HepG2 (cell line): ENCODE results near the gene PPP2R5D. TPM values are rescaled to one million over a fixed set of nuclear protein-coding genes. Genes with fewer than 3 reads are reported as not detected.

ENCODE experiments used
- ATAC-seq: fragments of 200-7000 bp; cut with Tn5 transposase; 3 replicates; pipeline ENCODE4 v1.9.1; 2020; ENCODE audit warnings: mild to moderate bottlenecking, moderate library complexity
- BruUV-seq: library from RNA; stranded (reverse); fragments of 400-500 nt; replicated peaks from 2 replicates; lab custom pipeline; 2021; lab: Mats Ljungman, UMichigan
- CTCF ChIA-PET: fragments of 300-600 bp; formaldehyde crosslinking; extraction: SDS; loops from one replicate; lab custom pipeline; 2021; ENCODE audit warnings: low total read pairs, inconsistent platforms, low intra/inter-chr PET ratio; lab: Yijun Ruan, JAX
- POLR2A ChIA-PET: fragments of 350-600 bp; sonication (Branson Sonifier 250); formaldehyde crosslinking; loops from one replicate; lab custom pipeline; 2020; ENCODE audit warnings: antibody characterized with exemption, inconsistent platforms; lab: Yijun Ruan, JAX
- DNase-seq: peaks from one replicate; pipeline ENCODE4 v3.0.0-alpha.2; 2015; ENCODE audit warnings: low spot score
- FAIRE-seq: peaks from 3 replicates; lab custom pipeline; 2011; peaks lifted over from hg19 to GRCh38; lab: Jason Lieb, UNC
- H2AFZ ChIP-seq: one replicate; pipeline ENCODE4 v1.6.1; 2011; ENCODE audit warnings: low read length, inconsistent platforms
- H3K27ac ChIP-seq: fragments of 300-600 bp; 3 replicates; pipeline ENCODE4 v1.8.0; 2011; ENCODE audit warnings: mixed run types, mild to moderate bottlenecking, mixed read lengths, low read length, inconsistent platforms; ENCODE audit not compliant: insufficient read depth; ENCODE audit errors: extremely low read length
- H3K27me3 ChIP-seq, 2 experiments: fragments of 200-600 bp in 1 of 2; 2 replicates in 1 of 2; 3 replicates in 1 of 2; pipeline versions ENCODE4 v1.6.0 to v1.8.0; 2011; ENCODE audit warnings: low read length in 2 of 2, mild to moderate bottlenecking in 2 of 2, moderate library complexity in 2 of 2, inconsistent platforms in 1 of 2; ENCODE audit not compliant: insufficient read depth in 2 of 2, control insufficient read depth in 1 of 2
- H3K36me3 ChIP-seq, 2 experiments: fragments of 200-600 bp in 1 of 2; replicated peaks in 1 of 2; 2 replicates in 1 of 2; 3 replicates in 1 of 2; pipeline versions ENCODE4 v1.5.1 to v1.8.0; 2011; ENCODE audit warnings: low read length in 2 of 2, inconsistent platforms in 1 of 2; ENCODE audit not compliant: insufficient read depth in 2 of 2, control insufficient read depth in 1 of 2
- H3K4me1 ChIP-seq: 2 replicates; pipeline ENCODE4 v1.5.1; 2012; ENCODE audit warnings: low read length, inconsistent platforms; ENCODE audit not compliant: insufficient read depth
- H3K4me2 ChIP-seq: 2 replicates; pipeline ENCODE4 v1.6.0; 2011; ENCODE audit warnings: low read depth, low read length, inconsistent platforms
- H3K4me3 ChIP-seq, 3 experiments: fragments of 200-600 bp in 1 of 3; sonication (generic), shearing (Covaris generic) in 1 of 3; replicated peaks in 1 of 3; 2 replicates each; pipeline ENCODE4 v1.5.1; 2011 to 2016; ENCODE audit warnings: low read length in 3 of 3, inconsistent platforms in 2 of 3, low read depth in 2 of 3, mild to moderate bottlenecking in 2 of 3, control low read depth in 1 of 3, mixed read lengths in 1 of 3; ENCODE audit not compliant: insufficient read depth in 1 of 3
- H3K79me2 ChIP-seq: one replicate; pipeline ENCODE4 v1.6.1; 2011; ENCODE audit warnings: low read length, inconsistent platforms; ENCODE audit not compliant: insufficient read depth
- H3K9ac ChIP-seq: 2 replicates; pipeline ENCODE4 v1.6.0; 2011; ENCODE audit warnings: mild to moderate bottlenecking, low read depth, low read length, inconsistent platforms; ENCODE audit not compliant: insufficient read depth
- H3K9me3 ChIP-seq: 2 replicates; pipeline ENCODE4 v1.5.1; 2012; ENCODE audit warnings: mild to moderate bottlenecking, low read length
- H4K20me1 ChIP-seq: 2 replicates; pipeline ENCODE4 v1.6.0; 2011; ENCODE audit warnings: inconsistent platforms, mild to moderate bottlenecking, low read length, moderate library complexity; ENCODE audit not compliant: insufficient read depth
- CREBL2 ChIP-seq: sonication (generic); formaldehyde crosslinking; IDR thresholded peaks from 2 replicates; pipeline ENCODE4 v1.8.1; 2023; ENCODE audit warnings: missing genetic modification reagents, mild to moderate bottlenecking, borderline replicate concordance
- CSRNP2 ChIP-seq: sonication (generic); formaldehyde crosslinking; conservative IDR thresholded peaks from 2 replicates; pipeline ENCODE4 v1.8.0; 2022; ENCODE audit warnings: low read depth, missing genetic modification reagents
- HOXA9 ChIP-seq: sonication (generic); formaldehyde crosslinking; IDR thresholded peaks from 2 replicates; pipeline ENCODE4 v1.8.1; 2022; ENCODE audit warnings: missing genetic modification reagents, mild to moderate bottlenecking, moderate library complexity, borderline replicate concordance
- IKZF4 ChIP-seq: sonication (generic); formaldehyde crosslinking; IDR thresholded peaks from 2 replicates; pipeline ENCODE4 v1.5.1; 2020; ENCODE audit warnings: borderline replicate concordance, mild to moderate bottlenecking, low read depth, missing genetic modification reagents; ENCODE audit errors: not compliant biosample characterization
- ISL2 ChIP-seq: sonication (generic); formaldehyde crosslinking; IDR thresholded peaks from 2 replicates; pipeline ENCODE4 v1.5.0; 2020; ENCODE audit warnings: missing genetic modification reagents
- KDM1A ChIP-seq: IDR thresholded peaks from 2 replicates; pipeline ENCODE4 v1.6.1; 2016; ENCODE audit warnings: missing compliant biosample characterization
- KDM4B ChIP-seq: sonication (generic); formaldehyde crosslinking; IDR thresholded peaks from 2 replicates; pipeline ENCODE4 v1.4.0; 2020; ENCODE audit warnings: missing genetic modification reagents
- NCOA1 ChIP-seq: sonication (generic); formaldehyde crosslinking; IDR thresholded peaks from 2 replicates; pipeline ENCODE4 v1.9.0; 2021; ENCODE audit warnings: missing genetic modification reagents
- PCBP1 ChIP-seq: fragments of 200-400 bp; formaldehyde crosslinking; IDR thresholded peaks from 2 replicates; pipeline ENCODE4 v1.6.1; 2017; ENCODE audit warnings: mild to moderate bottlenecking, low read depth, low read length, borderline replicate concordance
- RBAK ChIP-seq: sonication (generic); formaldehyde crosslinking; IDR thresholded peaks from 2 replicates; pipeline ENCODE4 v1.5.1; 2020; ENCODE audit warnings: mild to moderate bottlenecking, missing genetic modification reagents
- SIX1 ChIP-seq: sonication (generic); formaldehyde crosslinking; IDR thresholded peaks from 2 replicates; pipeline ENCODE4 v1.4.0; 2020; ENCODE audit warnings: missing genetic modification reagents, borderline replicate concordance
- TEAD3 ChIP-seq: optimal IDR thresholded peaks from 2 replicates; pipeline ENCODE3; 2016; ENCODE audit warnings: borderline replicate concordance
- ZBTB49 ChIP-seq: sonication (generic); formaldehyde crosslinking; IDR thresholded peaks from 2 replicates; pipeline ENCODE4 v1.4.0; 2020; ENCODE audit warnings: missing genetic modification reagents, borderline replicate concordance
- ZFAT ChIP-seq: sonication (generic); formaldehyde crosslinking; conservative IDR thresholded peaks from 2 replicates; pipeline ENCODE4 v1.8.1; 2023; ENCODE audit warnings: missing genetic modification reagents, inconsistent platforms
- ZFP1 ChIP-seq: IDR thresholded peaks from 2 replicates; pipeline ENCODE4 v1.6.1; 2016
- ZNF136 ChIP-seq: sonication (generic); formaldehyde crosslinking; IDR thresholded peaks from 2 replicates; pipeline ENCODE4 v1.8.1; 2022; ENCODE audit warnings: low read depth, mild to moderate bottlenecking, moderate library complexity, missing genetic modification reagents
- ZNF343 ChIP-seq: sonication (generic); formaldehyde crosslinking; IDR thresholded peaks from 2 replicates; pipeline ENCODE4 v1.4.0; 2020; ENCODE audit warnings: mild to moderate bottlenecking, missing genetic modification reagents
- ZSCAN30 ChIP-seq: sonication (generic); formaldehyde crosslinking; IDR thresholded peaks from 2 replicates; pipeline ENCODE4 v1.5.0; 2020; ENCODE audit warnings: mild to moderate bottlenecking, missing genetic modification reagents
- WGBS: methylation state at CpG from one replicate; pipeline ENCODE4 v1.1.6; 2017; ENCODE audit warnings: low lambda C conversion rate; 5-methylcytosine and 5-hydroxymethylcytosine counted together
- in situ Hi-C: cut with HindIII; loops from 2 replicates; pipeline ENCODE4 v1.10.0; 2017; ENCODE audit warnings: low pct_unique_long_range_greater_than_20kb; ENCODE audit not compliant: extremely low pct_ligation_motif_present
- intact Hi-C: fragments of 100-400 bp; cut with micrococcal nuclease; formaldehyde crosslinking; loops from one replicate; pipeline ENCODE4 v1.10.0; 2022; ENCODE audit not compliant: unreplicated experiment
- polyA plus RNA-seq, 8 experiments: library from polyadenylated mRNA; depleted of rRNA in 3 of 8; stranded (reverse) in 7 of 8; unstranded in 1 of 8; fragments of >200 nt; fragmentation: Illumina TruSeq in 4 of 8; extraction: Trizol in 4 of 8; gene quantifications; 2 replicates each; pipeline versions ENCODE4 v1.2.1 to v1.2.3, GENCODE V29; 2011 to 2016; ENCODE audit warnings: low read depth in 4 of 8, missing spikeins in 1 of 8, mixed read lengths in 1 of 8; ENCODE audit not compliant: insufficient read depth in 1 of 8
- total RNA-seq, 5 experiments: library from RNA; depleted of rRNA; stranded (reverse); fragments of >200 nt; fragmentation: Illumina TruSeq; extraction: Trizol; gene quantifications; 2 replicates each; pipeline ENCODE4 v1.2.3, GENCODE V29; 2016; ENCODE audit warnings: low read depth in 1 of 5

PPP2R5D gene
- total and polyA plus RNA-seq, 2 of the 13 experiments (the other 11 are each of a cell fraction or from before 2014, with no cell fraction given), result 53.7 to 60.4 TPM

- 95% methylated on average over 11 of the region's 11 CpGs for WGBS
- Histone ChIP-seq H4K20me1 (no peaks in the 10 kb centered on the region), H3K4me3 (no peak overlapping the region), H3K27me3 (no peaks in the 10 kb centered on the region), H3K9me3 (no peaks in the 10 kb centered on the region), H3K79me2 (peaks cover 23% of the 10 kb centered on the region), H3K4me2 (no peak overlapping the region), H3K9ac (no peak overlapping the region), H2AFZ (no peak overlapping the region), H3K36me3 (peaks cover 15 to 46% of the 10 kb centered on the region in 2 experiments), H3K27ac (no peak overlapping the region), H3K4me1 (peaks cover 66% of the 10 kb centered on the region)
- ChIA-PET POLR2A (no interaction called here), CTCF (no interaction called here)
- TF ChIP-seq KDM4B (CRISPR knock-in tag) (no peak), ZNF343 (CRISPR knock-in tag) (no peak), CSRNP2 (CRISPR knock-in tag) (no peak), ZFAT (CRISPR knock-in tag) (no peak), ZNF136 (CRISPR knock-in tag) (no peak), SIX1 (CRISPR knock-in tag) (no peak), RBAK (CRISPR knock-in tag) (no peak), KDM1A (no peak), CREBL2 (CRISPR knock-in tag) (no peak), HOXA9 (CRISPR knock-in tag) (no peak), NCOA1 (CRISPR knock-in tag) (no peak), IKZF4 (CRISPR knock-in tag) (no peak), ZSCAN30 (CRISPR knock-in tag) (no peak), TEAD3 (no peak), ZFP1 (CRISPR knock-in tag) (no peak), PCBP1 (no peak), ISL2 (CRISPR knock-in tag) (no peak), ZBTB49 (CRISPR knock-in tag) (no peak)
- intact Hi-C loops (loop anchor here (5.0 kb wide), 1 partner anchor 34 kb away; no protein-coding TSS in a partner anchor), in situ Hi-C loops (no loop called here)
- no TSS peak for BruUV-seq
- DNase-seq, result no peak
- ATAC-seq, result no peak
- FAIRE-seq, result no peak
Measured at GRCh38 chr6:42936398-42936797, 48.0 kb upstream of the PPP2R5D start.
